DOHH2 (cell line): ENCODE results near the gene AURKB.

Experiments used
- EZH2phosphoT487 ChIP-seq: fragments of 200-600 bp; sonication (generic); IDR thresholded peaks from 2 replicates; pipeline ENCODE4 v1.6.1; 2017; ENCODE audit warnings: borderline replicate concordance, mild to moderate bottlenecking, antibody characterized with exemption, low read length, moderate library complexity, mixed read lengths
- TF ChIP-seq, protein P1 (sequence below): fragments of 200-600 bp; sonication (generic); IDR thresholded peaks from one replicate; pipeline ENCODE4 v1.5.1; 2014; ENCODE audit warnings: antibody characterized with exemption, mild to moderate bottlenecking, low read depth, low read length; ENCODE audit not compliant: poor library complexity, severe bottlenecking

DNA sequence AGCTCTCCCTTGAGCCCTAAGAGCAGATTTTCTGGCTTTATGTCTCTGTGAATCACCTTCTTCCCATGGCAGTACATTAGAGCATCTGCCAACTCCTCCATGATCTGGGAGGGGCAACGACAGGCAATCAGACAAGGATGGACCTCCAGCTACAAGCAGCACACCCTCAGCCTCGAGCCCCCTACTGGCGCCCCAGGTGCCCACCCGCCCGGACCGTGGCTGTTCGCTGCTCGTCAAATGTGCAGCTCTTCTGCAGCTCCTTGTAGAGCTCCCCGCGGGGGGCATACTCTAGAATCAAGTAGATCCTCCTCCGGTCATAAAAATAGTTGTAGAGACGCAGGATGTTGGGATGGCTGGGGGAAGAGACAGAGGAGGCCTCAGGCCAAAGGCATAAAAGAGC, 3.8 kb downstream of the AURKB start:
- TF ChIP-seq, protein P1, sequence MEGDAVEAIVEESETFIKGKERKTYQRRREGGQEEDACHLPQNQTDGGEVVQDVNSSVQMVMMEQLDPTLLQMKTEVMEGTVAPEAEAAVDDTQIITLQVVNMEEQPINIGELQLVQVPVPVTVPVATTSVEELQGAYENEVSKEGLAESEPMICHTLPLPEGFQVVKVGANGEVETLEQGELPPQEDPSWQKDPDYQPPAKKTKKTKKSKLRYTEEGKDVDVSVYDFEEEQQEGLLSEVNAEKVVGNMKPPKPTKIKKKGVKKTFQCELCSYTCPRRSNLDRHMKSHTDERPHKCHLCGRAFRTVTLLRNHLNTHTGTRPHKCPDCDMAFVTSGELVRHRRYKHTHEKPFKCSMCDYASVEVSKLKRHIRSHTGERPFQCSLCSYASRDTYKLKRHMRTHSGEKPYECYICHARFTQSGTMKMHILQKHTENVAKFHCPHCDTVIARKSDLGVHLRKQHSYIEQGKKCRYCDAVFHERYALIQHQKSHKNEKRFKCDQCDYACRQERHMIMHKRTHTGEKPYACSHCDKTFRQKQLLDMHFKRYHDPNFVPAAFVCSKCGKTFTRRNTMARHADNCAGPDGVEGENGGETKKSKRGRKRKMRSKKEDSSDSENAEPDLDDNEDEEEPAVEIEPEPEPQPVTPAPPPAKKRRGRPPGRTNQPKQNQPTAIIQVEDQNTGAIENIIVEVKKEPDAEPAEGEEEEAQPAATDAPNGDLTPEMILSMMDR: no peak
- TF ChIP-seq EZH2phosphoT487: no peak
